Heart left ventricle (tissue), 16 donors: ENCODE data around the gene NIBAN1. TPM values are rescaled to one million over a fixed set of nuclear protein-coding genes. Genes with fewer than 3 reads are reported as not detected.
"Not testable (repeated sequence)": the region's sequence is repeated elsewhere in the genome, so short reads cannot be mapped to it uniquely, and the experiment has no call there.

Experiments
- ATAC-seq, 4 donors: fragments of 200-7000 bp; cut with Tn5 transposase; one replicate each; pipeline ENCODE4 v1.9.1; 2020 to 2022; ENCODE audit warnings: moderate library complexity in 4 of 4, mild to moderate bottlenecking in 3 of 4, moderate number of reproducible peaks in 1 of 4
- DNase-seq, 5 donors: peaks; one replicate each; pipeline ENCODE4 v3.0.0-alpha.2; 2020
- H3K27ac ChIP-seq, 12 donors: fragments of 200-600 bp; sonication (generic) in 4 of 12; one replicate each; pipeline versions ENCODE4 v1.5.0 to v1.8.0; 2016 to 2022; ENCODE audit warnings: mild to moderate bottlenecking in 2 of 12
- H3K27me3 ChIP-seq, 9 donors: fragments of 200-600 bp; sonication (generic) in 2 of 9; one replicate each; pipeline versions ENCODE4 v1.5.1 to v1.8.0; 2016 to 2022; ENCODE audit warnings: mild to moderate bottlenecking in 3 of 9
- H3K36me3 ChIP-seq, 9 donors: fragments of 200-600 bp; sonication (generic) in 2 of 9; one replicate each; pipeline versions ENCODE4 v1.5.0 to v1.8.0; 2018 to 2022; ENCODE audit warnings: mild to moderate bottlenecking in 2 of 9
- H3K4me1 ChIP-seq, 12 donors: fragments of 200-600 bp; sonication (generic) in 4 of 12; one replicate each; pipeline versions ENCODE4 v1.5.0 to v1.8.0; 2016 to 2022; ENCODE audit warnings: mild to moderate bottlenecking in 3 of 12
- H3K4me3 ChIP-seq, 12 donors: fragments of 200-600 bp; sonication (generic) in 4 of 12; one replicate each; pipeline versions ENCODE4 v1.5.0 to v1.8.0; 2017 to 2022; ENCODE audit warnings: mild to moderate bottlenecking in 9 of 12, moderate library complexity in 4 of 12
- H3K9me3 ChIP-seq, 12 donors: fragments of 200-600 bp; sonication (generic) in 4 of 12; one replicate each; pipeline versions ENCODE4 v1.5.0 to v1.8.0; 2016 to 2022; ENCODE audit warnings: mild to moderate bottlenecking in 1 of 12
- POLR2A ChIP-seq, 2 donors: fragments of 450-650 bp; IDR thresholded peaks; one replicate each; pipeline ENCODE4 v1.6.1; 2017; ENCODE audit warnings: antibody characterized with exemption in 2 of 2, mild to moderate bottlenecking in 2 of 2, moderate library complexity in 2 of 2
- WGBS, 4 donors: extraction: QIAGEN DNeasy Blood & Tissue Kit in 2 of 4; methylation state at CpG; one replicate each; pipeline versions ENCODE4 v1.1.5 to v1.1.7; 2013 to 2018; 5-methylcytosine and 5-hydroxymethylcytosine counted together
- intact Hi-C, 10 donors: fragments of 100-400 bp; cut with DNase I; formaldehyde crosslinking; loops; one replicate each; pipeline versions ENCODE4 v1.11.1 to v1.14.2; 2022
- polyA plus RNA-seq, 2 donors: library from polyadenylated mRNA; stranded (reverse); fragments of 200-250 nt; gene quantifications; one replicate each; pipeline ENCODE4 v1.2.3, GENCODE V29; 2013
- total RNA-seq, 9 donors: library from RNA; depleted of rRNA in 2 of 9; stranded (reverse); fragments of >200 nt in 2 of 9; fragmentation: NEBNext Ultra II Directional in 3 of 9; extraction: Animal tissue kit (Norgen Biotek cat#: 25700) in 3 of 9; gene quantifications; one replicate each; pipeline versions ENCODE4 v1.1.0 to v1.2.4, GENCODE V29; 2016 to 2023
- TF ChIP-seq, protein P1 (sequence below), 12 donors: fragments of 200-600 bp; sonication (generic) in 4 of 12; IDR thresholded peaks; one replicate each; pipeline versions ENCODE4 v1.5.0 to v1.8.0; 2018 to 2022; ENCODE audit warnings: antibody characterized with exemption in 12 of 12, mild to moderate bottlenecking in 5 of 12
- donor health status: ischemic (EF 13 %, LVEDD 7.1; RV severe dilation, severe dysfunction).
- donor health status: healthy with polysubstance abuse.
- donor health status: DM: no; HTN: yes; CAD: no.
- donor health status: DM: no; HTN: no; CAD: no.
- donor health status: ischemic (EF 25% LVEDD 6.9; RV normal size, moderate dysfunction).
- donor health status: ischemic (EF 25% LVEDD 5.7; RV mildly dilated, moderate dysfunction).
- donor health status: healthy.
- donor health status: DM: yes; HTN: yes; CAD: no.
- donor health status: ischemic (EF 35%, LVEDD 5.7; RV mildly dilated, moderate dysfunction).
- donor health status: nonischemic (EF 11% LVEDD 7.7; RV severe dilation, severe dysfunction).
- donor health status: DM: yes; HTN: yes; CAD: no.
- donor health status: PGD.
- donor health status: ischemic (EF 29% LVEDD 5.4; RV normal size, mild dysfunction).
- donor health status: nonischemic (EF 23%, LVEDD 6.1; RV moderate dilation, normal function).

The NIBAN1 gene
- total and polyA plus RNA-seq, 11 donors = 86.0 to 609 (median 278) TPM

DNA sequence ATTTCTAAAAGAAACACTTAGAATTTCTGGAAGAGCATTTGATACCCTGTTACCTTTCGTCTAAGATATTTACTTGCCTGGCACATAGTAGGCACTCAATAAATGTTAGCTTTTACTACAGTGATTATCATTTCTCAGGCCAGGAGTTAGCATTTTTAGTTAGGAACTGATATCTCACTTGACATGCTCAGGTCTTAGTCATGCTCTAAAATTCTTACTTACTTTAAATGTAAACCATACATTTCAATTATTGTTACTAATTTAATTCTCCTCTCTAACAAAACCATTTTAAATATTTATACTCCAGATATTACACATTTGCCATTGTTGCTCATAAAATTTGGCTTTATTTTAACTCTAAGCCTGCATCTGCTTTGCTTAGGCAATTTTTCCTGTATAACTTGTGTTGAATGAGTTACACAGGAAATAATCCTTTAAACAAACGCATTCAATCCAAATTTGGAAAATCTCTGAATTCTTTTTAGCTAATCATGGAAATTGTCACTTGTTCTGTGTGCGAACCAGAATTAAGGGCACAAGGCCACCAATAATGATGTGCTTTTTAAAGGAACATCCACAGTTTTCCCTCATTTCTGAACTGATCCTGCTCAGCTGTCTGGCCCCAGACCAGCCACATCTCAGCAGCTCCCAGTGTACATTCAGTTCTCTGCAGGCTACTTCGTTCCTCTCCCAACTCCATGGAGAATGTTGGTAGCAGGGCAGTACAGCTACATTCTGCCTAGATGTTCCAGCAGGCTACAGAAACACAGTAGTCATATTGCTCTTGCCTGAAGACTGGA is 15.6 kb downstream of the NIBAN1 start:
- ATAC-seq (peak; percentile 86 to 95 (median 90)), DNase-seq (peak in 2 of 5 donors; percentile 49 to 61)
- Histone ChIP-seq H3K4me1 (peaks cover 0 to 72% (median 30%) of the 10 kb centered on the region in 12 donors), H3K27me3 (no peaks in the 10 kb centered on the region), H3K4me3 (peak overlapping the region in 1 of 12 donors; percentile 13), H3K36me3 (peaks cover 0 to 9% (median 0%) of the 10 kb centered on the region in 9 donors), H3K9me3 (no peaks in the 10 kb centered on the region), H3K27ac (peak overlapping the region; percentile 34 to 86 (median 80))
- WGBS, 4 donors = 33 to 44% (median 39%) methylated on average over 4 of the region's 4 CpGs
- intact Hi-C loops = loop anchor here in 2 of 10 donors (5.0 kb wide), 3 partner anchors 66 to 131 kb away; no protein-coding TSS in a partner anchor
- TF ChIP-seq POLR2A (IDR thresholded peaks at IDR 0.05) = no peak

DNA sequence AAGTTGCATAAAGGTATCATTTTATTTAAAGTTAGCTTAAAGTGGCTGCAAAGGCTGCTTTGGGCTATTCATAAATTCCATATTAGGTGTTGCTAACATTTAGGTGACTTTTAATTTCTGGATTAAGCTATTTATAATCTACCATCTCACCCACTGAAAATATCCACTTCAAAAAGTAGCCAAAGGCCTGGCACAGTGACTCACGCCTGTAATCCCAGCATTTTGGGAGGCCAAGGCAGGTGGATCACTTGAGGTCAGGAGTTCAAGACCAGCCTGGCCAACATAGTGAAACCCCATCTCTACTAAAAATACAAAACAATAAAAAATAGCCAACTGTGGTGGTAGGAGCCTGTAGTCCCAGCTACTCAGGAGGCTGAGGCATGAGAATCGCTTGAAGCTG is 16.4 kb downstream of the NIBAN1 start:
- H3K27me3 ChIP-seq, DNase-seq, H3K9me3 ChIP-seq, H3K4me3 ChIP-seq, H3K36me3 ChIP-seq: not testable (repeated sequence)
- Histone ChIP-seq H3K27ac (peak overlapping the region; percentile 47 to 86 (median 80)), H3K4me1 (peaks cover 0 to 80% (median 33%) of the 10 kb centered on the region in 12 donors)
- WGBS, 4 donors = 73 to 83% (median 76%) methylated on average over 2 of the region's 2 CpGs
- intact Hi-C loops = loop anchor here in 2 of 10 donors (5.0 kb wide), 3 partner anchors 66 to 131 kb away; no protein-coding TSS in a partner anchor
- peak in 1 of 4 donors; percentile 19 for ATAC-seq

DNA sequence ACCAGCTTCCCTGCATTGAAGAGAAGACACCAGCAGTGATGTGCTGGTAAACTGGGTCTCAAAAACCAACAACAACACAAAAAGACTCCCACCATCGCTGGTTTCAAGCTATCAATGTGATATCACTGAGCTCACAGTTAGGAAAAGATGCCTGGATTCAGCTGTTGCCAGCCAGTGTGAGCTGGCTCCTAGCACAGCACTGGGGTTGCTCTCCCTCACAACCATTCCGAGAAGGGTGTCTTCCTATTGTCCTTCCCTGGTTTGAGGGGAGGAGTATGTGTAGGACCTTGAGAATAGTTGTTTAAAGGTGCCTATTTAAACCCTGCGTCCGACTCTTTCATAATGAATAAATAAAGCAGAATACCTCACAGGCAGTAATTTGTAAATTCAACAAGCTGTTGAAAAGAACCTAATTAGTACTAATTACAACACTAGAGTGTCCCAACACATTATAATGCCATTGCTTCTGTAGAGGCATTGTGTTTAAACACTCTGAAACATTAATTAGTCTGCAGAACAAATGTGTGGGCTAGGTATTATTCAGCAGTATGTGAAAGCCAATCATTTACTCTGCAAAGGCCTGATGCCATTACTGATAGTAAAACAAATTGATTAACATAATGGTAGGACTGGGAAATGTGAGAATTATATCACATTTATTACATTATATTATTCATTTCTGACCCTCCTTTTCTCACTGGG is 17.2 kb downstream of the NIBAN1 start:
- WGBS, 4 donors = 54 to 83% (median 66%) methylated on average over 4 of the region's 4 CpGs
- Histone ChIP-seq H3K27ac (peak overlapping the region in 11 of 12 donors; percentile 3 to 86 (median 81)), H3K27me3 (no peaks in the 10 kb centered on the region), H3K4me3 (no peak overlapping the region), H3K4me1 (peaks cover 0 to 83% (median 33%) of the 10 kb centered on the region in 12 donors), H3K36me3 (peaks cover 0 to 9% (median 0%) of the 10 kb centered on the region in 9 donors), H3K9me3 (no peaks in the 10 kb centered on the region)
- ATAC-seq (peak in 1 of 4 donors; percentile 22), DNase-seq (no peak)
- TF ChIP-seq, protein P1, sequence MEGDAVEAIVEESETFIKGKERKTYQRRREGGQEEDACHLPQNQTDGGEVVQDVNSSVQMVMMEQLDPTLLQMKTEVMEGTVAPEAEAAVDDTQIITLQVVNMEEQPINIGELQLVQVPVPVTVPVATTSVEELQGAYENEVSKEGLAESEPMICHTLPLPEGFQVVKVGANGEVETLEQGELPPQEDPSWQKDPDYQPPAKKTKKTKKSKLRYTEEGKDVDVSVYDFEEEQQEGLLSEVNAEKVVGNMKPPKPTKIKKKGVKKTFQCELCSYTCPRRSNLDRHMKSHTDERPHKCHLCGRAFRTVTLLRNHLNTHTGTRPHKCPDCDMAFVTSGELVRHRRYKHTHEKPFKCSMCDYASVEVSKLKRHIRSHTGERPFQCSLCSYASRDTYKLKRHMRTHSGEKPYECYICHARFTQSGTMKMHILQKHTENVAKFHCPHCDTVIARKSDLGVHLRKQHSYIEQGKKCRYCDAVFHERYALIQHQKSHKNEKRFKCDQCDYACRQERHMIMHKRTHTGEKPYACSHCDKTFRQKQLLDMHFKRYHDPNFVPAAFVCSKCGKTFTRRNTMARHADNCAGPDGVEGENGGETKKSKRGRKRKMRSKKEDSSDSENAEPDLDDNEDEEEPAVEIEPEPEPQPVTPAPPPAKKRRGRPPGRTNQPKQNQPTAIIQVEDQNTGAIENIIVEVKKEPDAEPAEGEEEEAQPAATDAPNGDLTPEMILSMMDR (IDR thresholded peaks at IDR 0.05) = no peak
- no peak for TF ChIP-seq POLR2A (IDR thresholded peaks at IDR 0.05)
- intact Hi-C loops = loop anchor here in 2 of 10 donors (5.0 kb wide), 3 partner anchors 65 to 130 kb away; no protein-coding TSS in a partner anchor

DNA sequence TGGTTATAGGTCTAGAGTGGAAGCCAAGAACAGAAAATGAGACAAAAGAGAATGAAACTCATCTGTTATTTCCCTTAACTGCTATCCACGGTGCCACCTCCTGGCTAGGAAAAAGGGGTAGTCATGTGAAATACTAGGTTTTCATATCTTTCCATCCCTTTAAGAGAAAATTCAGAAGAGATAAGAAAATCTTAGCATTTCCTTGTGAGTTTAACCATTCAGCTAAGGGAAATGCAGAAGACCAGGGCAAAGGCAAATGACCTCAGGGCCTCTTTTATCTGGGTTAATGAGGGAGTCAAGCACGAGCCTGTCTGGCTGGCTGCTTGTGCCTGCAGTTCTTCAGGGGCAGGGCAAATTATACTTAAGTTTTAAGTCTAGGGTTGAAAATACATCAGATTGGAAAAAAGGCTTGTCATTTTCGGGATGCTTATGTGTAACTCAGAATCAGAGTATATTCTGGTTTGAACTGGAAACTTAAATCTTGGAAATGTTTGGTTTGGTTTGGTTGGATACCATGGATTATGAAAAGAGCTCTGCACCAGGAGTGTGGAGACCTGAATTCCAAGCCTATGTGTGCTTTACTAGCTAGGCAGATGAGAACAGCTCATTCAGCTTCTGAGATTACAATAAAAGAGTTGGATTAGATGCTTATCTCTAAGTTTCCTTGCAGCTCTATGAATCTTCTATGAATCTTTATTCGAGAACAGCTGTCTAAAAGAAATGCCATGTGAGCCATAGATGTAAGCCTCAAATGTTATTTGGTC is 19.9 kb downstream of the NIBAN1 start:
- peak in 3 of 4 donors; percentile 37 to 42 (median 41) for ATAC-seq
- WGBS, 4 donors = 39 to 43% (median 42%) methylated on average over 4 of the region's 4 CpGs
- Histone ChIP-seq H3K9me3 (no peaks in the 10 kb centered on the region), H3K27me3 (no peaks in the 10 kb centered on the region), H3K36me3 (peaks cover 0 to 4% (median 0%) of the 10 kb centered on the region in 9 donors), H3K27ac (peak overlapping the region; percentile 24 to 77 (median 58)), H3K4me3 (no peak overlapping the region), H3K4me1 (peaks cover 0 to 66% (median 28%) of the 10 kb centered on the region in 12 donors)
- DNase-seq = no peak
- intact Hi-C loops = loop anchor here in 2 of 10 donors (5.0 kb wide), 2 partner anchors 67 to 127 kb away; no protein-coding TSS in a partner anchor
- TF ChIP-seq POLR2A (IDR thresholded peaks at IDR 0.05) = no peak
- TF ChIP-seq, protein P1 (IDR thresholded peaks at IDR 0.05) = peak in 1 of 12 donors; percentile 10
